CD1c-positive myeloid dendritic cell (primary cell): ENCODE measurements around the gene URAD.
"Not testable (repeated sequence)": the region's sequence is repeated elsewhere in the genome, so short reads cannot be mapped to it uniquely, and the experiment has no call there.

Source experiments
- DNase-seq: peaks from one replicate; pipeline ENCODE4 v3.0.0-alpha.2; 2016; ENCODE audit errors: extremely low spot score

URAD gene, protein sequence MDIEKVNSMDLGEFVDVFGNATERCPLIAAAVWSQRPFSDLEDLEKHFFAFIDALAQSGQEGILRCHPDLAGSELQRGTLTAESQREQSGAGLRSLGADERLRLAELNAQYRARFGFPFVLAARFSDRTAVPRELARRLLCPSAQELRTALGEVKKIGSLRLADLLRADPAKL

DNA sequence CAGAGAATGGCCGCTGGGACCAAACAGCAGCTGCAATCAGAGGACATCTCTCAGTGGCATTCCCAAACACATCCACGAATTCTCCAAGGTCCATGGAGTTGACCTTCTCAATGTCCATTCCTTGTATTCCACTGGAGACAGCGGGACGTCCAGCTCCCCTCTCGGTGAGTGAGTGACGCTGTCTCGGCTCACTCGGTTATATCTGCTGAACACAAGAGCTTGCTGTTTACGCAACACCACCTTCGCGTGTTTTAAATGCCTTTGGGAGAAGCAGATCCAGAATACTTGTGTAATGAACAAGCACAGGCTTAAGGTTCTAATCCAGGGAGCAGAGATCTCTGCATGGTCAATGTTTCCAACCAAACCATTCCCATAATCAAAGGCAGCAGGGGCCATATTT, at the start of gene URAD:
Gene URAD (minus strand): TSS at position 174 of the 400 bp plus-strand sequence. CDS start 56 bp downstream, at position 118.
- DNase-seq = no peak

- DNase-seq = peak; percentile 71
These were observed 48.9 kb upstream of the URAD start for GRCh38 chr13:28037399-28037798.

DNA sequence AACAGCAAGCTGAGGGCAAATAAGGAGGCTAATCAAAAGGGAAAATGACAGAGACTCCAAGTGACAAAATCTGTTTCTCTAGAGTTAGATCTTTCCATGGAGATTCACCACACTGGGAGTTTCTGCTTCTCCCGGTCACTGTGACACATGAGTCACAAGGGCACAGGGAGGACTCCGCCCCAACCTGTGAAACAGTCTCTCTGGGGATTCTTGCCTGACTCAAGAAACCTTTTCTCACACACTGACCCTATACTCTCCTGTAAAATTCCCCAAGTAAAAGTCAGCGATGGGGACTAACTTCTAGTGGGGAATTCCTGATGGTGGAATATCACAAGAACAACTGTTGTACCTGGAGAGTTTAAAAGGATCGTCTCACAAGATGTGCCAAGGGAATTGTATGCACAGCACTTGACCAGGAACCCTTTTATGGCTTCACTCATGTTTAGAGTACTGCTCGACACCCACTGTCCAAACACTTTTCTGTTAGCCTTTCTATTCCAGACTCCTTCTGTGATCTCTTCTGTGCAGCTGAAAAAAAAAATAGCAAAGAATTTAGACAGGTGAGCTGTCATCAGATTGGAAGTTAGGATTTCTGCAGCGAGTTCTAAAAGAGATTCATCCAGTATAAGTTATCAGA, 46.8 kb upstream of the URAD start:
- DNase-seq = peak; percentile 47

GRCh38 chr13:28033894-28034655, 45.6 kb upstream of the URAD start:
- DNase-seq = no peak

DNA sequence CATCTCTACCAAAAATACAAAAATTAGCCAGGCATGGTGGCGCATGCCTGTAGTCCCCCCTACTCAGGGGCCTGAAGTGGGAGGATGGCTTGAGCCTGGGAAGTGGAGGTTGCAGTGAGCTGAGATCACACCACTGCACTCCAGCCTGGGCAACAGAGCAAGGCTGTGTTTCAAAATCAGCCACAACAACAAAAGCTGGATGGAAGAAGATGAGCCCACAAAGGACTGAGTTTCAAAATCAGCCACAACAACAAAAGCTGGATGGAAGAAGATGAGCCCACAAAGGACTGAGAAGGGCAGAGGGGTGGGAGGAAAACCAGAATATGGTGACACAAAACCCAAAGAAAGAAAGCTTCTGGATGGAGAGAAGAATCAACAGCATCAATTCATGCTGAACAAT, 43.9 kb upstream of the URAD start:
- DNase-seq = not testable (repeated sequence)

DNA sequence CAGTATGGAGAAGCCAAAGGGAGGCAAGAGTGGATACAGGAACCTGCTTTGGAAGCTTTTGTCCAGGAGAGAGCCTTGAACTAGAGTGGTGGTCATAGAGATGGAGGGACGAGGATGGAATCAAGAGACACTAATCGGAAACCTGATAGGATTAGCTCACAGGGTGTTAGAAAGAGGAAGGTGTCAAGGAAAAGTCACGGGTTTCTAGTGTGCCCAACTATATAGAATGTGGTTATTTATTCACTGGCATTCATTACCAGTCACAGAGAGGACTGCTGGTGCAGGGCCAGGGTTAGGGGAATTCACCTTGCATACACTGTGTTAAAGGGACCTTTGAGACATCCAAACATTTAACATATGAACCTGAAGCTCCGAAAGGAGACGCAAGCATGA, 43.4 kb upstream of the URAD start:
- DNase-seq = peak; percentile 73

- peak; percentile 94 for DNase-seq
These were observed 42.9 kb upstream of the URAD start for GRCh38 chr13:28031220-28031895.

GRCh38 chr13:28027607-28028364, 39.3 kb upstream of the URAD start:
- no peak for DNase-seq

- no peak for DNase-seq
These were observed 38.6 kb upstream of the URAD start for GRCh38 chr13:28027071-28027470.

GRCh38 chr13:28026508-28026907, 38.0 kb upstream of the URAD start:
- no peak for DNase-seq

DNA sequence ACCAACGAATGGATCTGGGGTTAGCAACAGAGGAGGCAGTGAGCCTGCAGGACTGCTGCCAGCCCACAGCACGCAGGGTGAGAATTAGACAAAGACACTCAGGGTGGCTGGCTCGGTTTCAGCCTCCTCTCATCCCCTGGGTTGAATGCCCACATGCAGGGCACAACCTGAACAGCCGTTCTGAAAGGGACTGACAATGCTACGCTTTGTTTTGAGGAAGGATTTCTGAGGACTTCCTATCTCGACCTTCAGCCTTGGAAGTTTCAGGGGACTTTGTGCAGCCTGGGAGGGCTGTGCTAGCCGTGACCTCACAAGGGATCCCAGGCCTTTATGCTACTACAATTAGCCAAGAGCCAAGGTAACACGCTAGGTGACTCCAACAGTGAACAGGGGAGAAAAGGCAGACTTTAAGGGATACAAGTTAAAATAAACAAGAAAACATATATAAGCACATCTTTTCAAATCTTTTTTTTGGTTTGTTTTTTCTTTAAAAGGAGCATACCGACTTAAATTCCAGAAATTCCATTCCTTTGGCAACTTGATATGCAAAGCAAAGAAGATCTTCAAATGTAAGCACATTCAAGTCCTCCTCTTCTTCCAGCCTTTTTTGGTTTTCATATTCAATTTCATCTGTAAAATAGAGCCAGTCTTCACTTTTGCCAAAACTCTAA, 34.5 kb upstream of the URAD start:
- no peak for DNase-seq

DNA sequence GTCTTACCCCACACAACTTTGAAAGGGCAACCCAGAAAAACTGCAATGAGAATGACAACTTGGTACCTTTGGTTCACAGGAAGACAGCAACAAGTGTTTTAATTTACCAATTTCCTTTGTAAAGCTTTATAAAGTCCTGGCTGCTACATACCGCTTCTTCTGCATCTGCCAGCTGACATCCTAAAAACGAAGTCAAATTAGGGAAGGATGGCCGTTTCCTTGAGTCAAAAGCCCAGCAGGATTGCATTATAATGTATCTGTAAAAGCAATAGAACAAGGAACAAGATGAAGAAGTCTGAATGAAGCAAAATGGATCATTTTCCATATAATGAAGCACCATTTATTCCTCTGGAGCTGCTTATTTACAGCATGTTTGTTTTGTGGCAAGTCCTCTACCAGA, 25.8 kb upstream of the URAD start:
- DNase-seq = peak; percentile 36

- no peak for DNase-seq
These were observed 25.0 kb upstream of the URAD start for GRCh38 chr13:28013482-28013881.

GRCh38 chr13:28012896-28013295, 24.4 kb upstream of the URAD start:
- DNase-seq = peak; percentile 55

- DNase-seq = no peak
These were observed 23.9 kb upstream of the URAD start for GRCh38 chr13:28012383-28012782.

GRCh38 chr13:28010046-28010445, 21.6 kb upstream of the URAD start:
- DNase-seq = no peak

GRCh38 chr13:28005016-28005415, 16.5 kb upstream of the URAD start:
- DNase-seq = not testable (repeated sequence)

DNA sequence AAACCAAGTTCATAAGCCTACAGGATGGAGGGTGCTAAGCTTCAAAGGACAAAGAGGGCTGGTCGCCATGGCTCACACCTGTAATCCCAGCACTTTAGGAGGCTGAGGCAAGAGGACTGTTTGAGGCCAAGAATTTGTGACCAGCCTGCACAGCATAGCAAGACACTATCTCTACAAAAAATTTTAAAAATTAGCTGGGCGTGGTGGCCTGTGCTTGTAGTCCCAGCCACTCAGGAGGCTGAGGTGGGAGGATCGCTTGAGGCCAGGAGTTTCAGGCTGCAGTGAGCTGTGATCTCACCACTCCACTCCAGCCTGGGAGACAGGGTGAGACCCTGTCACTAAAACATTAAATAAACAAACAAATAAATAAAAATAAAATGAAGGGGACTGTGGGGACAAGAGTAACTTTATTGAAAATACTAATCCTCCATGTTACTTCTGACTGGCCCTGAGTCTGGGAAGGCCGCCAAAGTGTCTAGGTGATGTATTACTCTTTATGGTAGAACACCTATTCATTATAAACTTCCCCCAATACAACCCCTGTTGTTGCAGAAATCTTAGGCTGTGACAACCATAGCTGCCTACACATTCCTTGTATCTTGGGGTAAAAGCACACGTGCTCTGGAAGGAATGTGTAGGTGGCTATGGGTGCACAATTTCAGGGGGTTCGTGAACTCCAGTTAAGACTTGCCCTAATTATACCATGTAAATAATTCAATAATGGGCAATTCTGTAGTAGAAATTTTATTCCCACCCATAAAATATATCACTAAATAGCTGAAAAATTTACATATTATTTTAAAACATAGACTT, 14.6 kb upstream of the URAD start:
- DNase-seq = no peak

DNA sequence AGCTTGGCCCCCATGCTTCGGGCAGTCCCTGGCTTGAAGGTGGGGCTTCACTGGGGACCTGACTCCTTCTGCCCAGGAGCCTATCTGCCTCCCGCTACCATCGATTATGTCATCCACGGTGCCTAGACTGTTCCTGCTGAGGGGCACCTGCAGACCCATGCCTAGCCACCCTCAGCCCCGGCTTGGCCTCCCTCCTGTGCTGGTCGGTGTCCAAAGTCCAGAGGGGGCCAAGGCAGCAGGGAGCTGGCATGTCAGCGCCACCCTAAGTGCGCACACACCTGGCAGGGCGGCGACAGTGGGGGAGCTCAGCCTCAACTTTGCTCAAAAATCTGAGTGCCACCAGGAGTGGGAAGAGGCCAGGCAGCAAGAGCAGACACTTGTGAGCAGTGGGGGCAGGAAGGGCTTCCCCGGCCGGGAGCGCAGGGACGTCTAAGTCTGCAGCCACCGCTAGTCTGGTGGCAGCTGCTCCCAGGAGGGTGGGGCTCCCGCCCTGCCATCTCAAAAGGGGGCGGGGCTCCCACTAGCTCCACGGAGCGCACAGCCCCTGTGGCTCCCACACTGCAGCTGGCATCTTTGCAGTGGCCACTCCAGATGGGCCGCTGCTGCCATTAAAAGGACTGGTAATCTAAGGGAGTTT, 13.5 kb upstream of the URAD start:
- no peak for DNase-seq

DNA sequence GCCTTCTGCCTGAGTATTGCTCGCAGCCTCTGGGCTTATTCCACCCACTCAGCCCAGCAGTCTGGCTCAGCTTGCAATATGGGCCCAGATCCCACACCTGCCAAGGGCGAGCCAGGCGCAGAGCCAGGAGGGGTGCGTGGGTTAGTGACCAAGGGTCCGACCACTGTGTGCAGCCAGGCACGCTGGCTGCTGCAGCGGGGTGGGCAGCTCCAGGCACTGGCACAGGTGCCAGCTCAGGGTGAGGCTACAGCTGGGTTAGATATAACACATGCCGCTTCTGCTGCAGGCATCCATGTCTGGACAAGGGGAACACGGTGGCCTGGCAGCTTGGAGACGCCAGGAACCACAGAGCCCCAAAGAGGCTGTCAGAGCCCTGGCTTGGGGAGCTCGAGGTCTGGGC, 12.6 kb upstream of the URAD start:
- DNase-seq = no peak
